Astrocyte (in vitro differentiated cells and primary cell): Measurements from ENCODE around the gene MT3. TPM values are rescaled to one million over a fixed set of nuclear protein-coding genes. Genes with fewer than 3 reads are reported as not detected.

Experiments
- DNase-seq: peaks from one replicate; pipeline ENCODE4 v3.0.0-alpha.2; 2010; ENCODE audit warnings: low read depth
- FAIRE-seq: peaks from 2 replicates; lab custom pipeline; 2011; peaks lifted over from hg19 to GRCh38; lab: Jason Lieb, UNC
- H2AFZ ChIP-seq: 2 replicates; pipeline ENCODE4 v1.6.0; 2012; ENCODE audit warnings: low read depth, low read length, inconsistent platforms
- H3K27ac ChIP-seq: 2 replicates; pipeline ENCODE4 v1.5.1; 2011; ENCODE audit warnings: low read depth, low read length, inconsistent platforms
- H3K27me3 ChIP-seq: 2 replicates; pipeline ENCODE4 v1.6.0; 2011; ENCODE audit warnings: low read length, inconsistent platforms; ENCODE audit not compliant: insufficient read depth
- H3K36me3 ChIP-seq: 2 replicates; pipeline ENCODE4 v1.5.1; 2011; ENCODE audit warnings: low read length, inconsistent platforms; ENCODE audit not compliant: insufficient read depth
- H3K4me1 ChIP-seq: 2 replicates; pipeline ENCODE4 v1.5.1; 2011; ENCODE audit warnings: low read length, inconsistent platforms; ENCODE audit not compliant: insufficient read depth
- H3K4me2 ChIP-seq: 2 replicates; pipeline ENCODE4 v1.6.0; 2012; ENCODE audit warnings: low read length, inconsistent platforms
- H3K4me3 ChIP-seq: 2 replicates; pipeline ENCODE4 v1.5.1; 2011; ENCODE audit warnings: low read depth, mild to moderate bottlenecking, low read length, inconsistent platforms; ENCODE audit not compliant: insufficient read depth
- H3K79me2 ChIP-seq: 2 replicates; pipeline ENCODE4 v1.6.0; 2012; ENCODE audit warnings: mild to moderate bottlenecking, low read length, inconsistent platforms; ENCODE audit not compliant: insufficient read depth
- H3K9ac ChIP-seq: 2 replicates; pipeline ENCODE4 v1.6.0; 2012; ENCODE audit warnings: mild to moderate bottlenecking, low read length, inconsistent platforms
- H3K9me3 ChIP-seq: 2 replicates; pipeline ENCODE4 v1.5.1; 2012; ENCODE audit warnings: low read depth, mild to moderate bottlenecking, low read length, inconsistent platforms; ENCODE audit not compliant: insufficient read depth
- H4K20me1 ChIP-seq: 2 replicates; pipeline ENCODE4 v1.6.0; 2012; ENCODE audit warnings: low read length, inconsistent platforms; ENCODE audit not compliant: insufficient read depth
- H3K27ac Mint-ChIP-seq: one replicate; pipeline ENCODE4 v1.8.0; 2021; ENCODE audit warnings: mild to moderate bottlenecking, mixed read lengths; ENCODE audit not compliant: unreplicated experiment
- H3K27me3 Mint-ChIP-seq: one replicate; pipeline ENCODE4 v1.8.0; 2021; ENCODE audit warnings: low read depth, mixed read lengths; ENCODE audit not compliant: unreplicated experiment
- H3K36me3 Mint-ChIP-seq: one replicate; pipeline ENCODE4 v1.8.0; 2021; ENCODE audit warnings: low read depth, mixed read lengths; ENCODE audit not compliant: unreplicated experiment
- H3K4me1 Mint-ChIP-seq: one replicate; pipeline ENCODE4 v1.8.0; 2021; ENCODE audit warnings: low read depth, mixed read lengths; ENCODE audit not compliant: unreplicated experiment
- H3K4me3 Mint-ChIP-seq: one replicate; pipeline ENCODE4 v1.8.0; 2021; ENCODE audit warnings: mild to moderate bottlenecking, moderate library complexity, mixed read lengths; ENCODE audit not compliant: unreplicated experiment
- H3K9me3 Mint-ChIP-seq: one replicate; pipeline ENCODE4 v1.8.0; 2021; ENCODE audit warnings: mild to moderate bottlenecking, mixed read lengths; ENCODE audit not compliant: unreplicated experiment
- EZH2 ChIP-seq: IDR thresholded peaks from 2 replicates; pipeline ENCODE4 v1.6.1; 2012; ENCODE audit warnings: mild to moderate bottlenecking, low read length, inconsistent platforms; ENCODE audit not compliant: insufficient read depth
- total RNA-seq: library from RNA; stranded (reverse); gene quantifications from 2 replicates; pipeline ENCODE4 v1.2.1, GENCODE V29; 2021
- TF ChIP-seq, protein P1 (sequence below): IDR thresholded peaks from 2 replicates; pipeline ENCODE4 v1.5.1; 2011; ENCODE audit warnings: low read depth, mild to moderate bottlenecking, inconsistent platforms, low read length, moderate library complexity; ENCODE audit not compliant: insufficient read depth

The MT3 gene
- total RNA-seq, 1 donor from 2014 or later: not detected

- H3K36me3 ChIP-seq: no peaks in the 10 kb centered on the region
- peak; percentile 97 for TF ChIP-seq EZH2
- TF ChIP-seq, protein P1, sequence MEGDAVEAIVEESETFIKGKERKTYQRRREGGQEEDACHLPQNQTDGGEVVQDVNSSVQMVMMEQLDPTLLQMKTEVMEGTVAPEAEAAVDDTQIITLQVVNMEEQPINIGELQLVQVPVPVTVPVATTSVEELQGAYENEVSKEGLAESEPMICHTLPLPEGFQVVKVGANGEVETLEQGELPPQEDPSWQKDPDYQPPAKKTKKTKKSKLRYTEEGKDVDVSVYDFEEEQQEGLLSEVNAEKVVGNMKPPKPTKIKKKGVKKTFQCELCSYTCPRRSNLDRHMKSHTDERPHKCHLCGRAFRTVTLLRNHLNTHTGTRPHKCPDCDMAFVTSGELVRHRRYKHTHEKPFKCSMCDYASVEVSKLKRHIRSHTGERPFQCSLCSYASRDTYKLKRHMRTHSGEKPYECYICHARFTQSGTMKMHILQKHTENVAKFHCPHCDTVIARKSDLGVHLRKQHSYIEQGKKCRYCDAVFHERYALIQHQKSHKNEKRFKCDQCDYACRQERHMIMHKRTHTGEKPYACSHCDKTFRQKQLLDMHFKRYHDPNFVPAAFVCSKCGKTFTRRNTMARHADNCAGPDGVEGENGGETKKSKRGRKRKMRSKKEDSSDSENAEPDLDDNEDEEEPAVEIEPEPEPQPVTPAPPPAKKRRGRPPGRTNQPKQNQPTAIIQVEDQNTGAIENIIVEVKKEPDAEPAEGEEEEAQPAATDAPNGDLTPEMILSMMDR: no peak
- Mint-ChIP-seq H3K27ac (no peak within 1 kb of the TSS), H3K9me3 (peaks cover 2% of the 10 kb centered on the region), H3K27me3 (peaks cover 94% of the 10 kb centered on the region), H3K36me3 (no peaks in the 10 kb centered on the region), H3K4me1 (peaks cover 4% of the 10 kb centered on the region), H3K4me3 (peak within 1 kb of the TSS; percentile 73)
- H3K9me3 ChIP-seq: no peaks in the 10 kb centered on the region
- peak within 1 kb of the TSS; percentile 31 for H3K9ac ChIP-seq
- peak within 1 kb of the TSS; percentile 90 for H2AFZ ChIP-seq
- H3K27ac ChIP-seq: no peak within 1 kb of the TSS
- H3K79me2 ChIP-seq: no peaks in the 10 kb centered on the region
- H4K20me1 ChIP-seq: no peaks in the 10 kb centered on the region
- peaks cover 99% of the 10 kb centered on the region for H3K27me3 ChIP-seq
- peaks cover 16% of the 10 kb centered on the region for H3K4me1 ChIP-seq
- FAIRE-seq (no peak), DNase-seq (peak; percentile 26)
- H3K4me3 ChIP-seq: peak within 1 kb of the TSS; percentile 57
- peak within 1 kb of the TSS; percentile 92 for H3K4me2 ChIP-seq
These were observed 48.8 kb downstream of the MT3 start, which contains the start of gene MT1A for GRCh38 chr16:56637814-56638750. MT1A (plus strand) TSS chr16:56638666; CDS start chr16:56638739, 73 bp downstream.

- Histone ChIP-seq H4K20me1 (no peaks in the 10 kb centered on the region), H3K9ac (no peak overlapping the region), H3K9me3 (no peaks in the 10 kb centered on the region), H3K4me1 (peaks cover 24% of the 10 kb centered on the region), H3K27me3 (peaks cover 99% of the 10 kb centered on the region), H3K79me2 (no peaks in the 10 kb centered on the region), H3K36me3 (no peaks in the 10 kb centered on the region), H2AFZ (no peak overlapping the region), H3K4me3 (no peak overlapping the region), H3K27ac (no peak overlapping the region), H3K4me2 (no peak overlapping the region)
- Mint-ChIP-seq H3K9me3 (no peaks in the 10 kb centered on the region), H3K27me3 (peaks cover 91% of the 10 kb centered on the region), H3K27ac (no peak overlapping the region), H3K4me1 (peaks cover 4% of the 10 kb centered on the region), H3K36me3 (no peaks in the 10 kb centered on the region), H3K4me3 (no peak overlapping the region)
- TF ChIP-seq, protein P1: no peak
- TF ChIP-seq EZH2: no peak
- DNase-seq (no peak), FAIRE-seq (no peak)
These were observed 49.7 kb downstream of the MT3 start for GRCh38 chr16:56639045-56639444.
